Pulmonary artery endothelial cell (primary cell): Measurements from ENCODE around the gene BLOC1S1. TPM values are rescaled to one million over a fixed set of nuclear protein-coding genes. Genes with fewer than 3 reads are reported as not detected.

Experiments used
- DNase-seq: peaks from one replicate; pipeline ENCODE4 v3.0.0-alpha.2; 2011; ENCODE audit warnings: low read depth, low spot score
- total RNA-seq: library from RNA; depleted of rRNA; stranded (reverse); fragments of >200 nt; gene quantifications from 2 replicates; pipeline ENCODE4 v1.2.3, GENCODE V29; 2014

Gene BLOC1S1
- total RNA-seq, 1 donor from 2014 or later: 62.4 TPM

- DNase-seq: no peak
These were observed 7.1 kb upstream of the BLOC1S1 start for GRCh38 chr12:55708695-55709233.

GRCh38 chr12:55711786-55712553 is 3.9 kb upstream of the BLOC1S1 start:
- no peak for DNase-seq

GRCh38 chr12:55712700-55713415 is 3.0 kb upstream of the BLOC1S1 start:
- no peak for DNase-seq

- DNase-seq: no peak
These were observed 2.1 kb upstream of the BLOC1S1 start for GRCh38 chr12:55713721-55714120.

GRCh38 chr12:55715169-55715764 is 579 bp upstream of the BLOC1S1 start:
- no peak for DNase-seq

- no peak for DNase-seq
These were observed 724 bp downstream of the BLOC1S1 start for GRCh38 chr12:55716582-55716957.

- DNase-seq: no peak
These were observed 1.5 kb downstream of the BLOC1S1 start for GRCh38 chr12:55717011-55718007.

- no peak for DNase-seq
These were observed 2.2 kb downstream of the BLOC1S1 start for GRCh38 chr12:55718015-55718414.

GRCh38 chr12:55718624-55719275 is 2.9 kb downstream of the BLOC1S1 start:
- no peak for DNase-seq

GRCh38 chr12:55719371-55719770 is 3.5 kb downstream of the BLOC1S1 start:
- no peak for DNase-seq

- DNase-seq: no peak
These were observed 4.3 kb downstream of the BLOC1S1 start, which contains the start of gene RDH5 for GRCh38 chr12:55720071-55720564. Gene RDH5 (plus strand): TSS chr12:55720393. CDS start chr12:55721185, 792 bp downstream.

GRCh38 chr12:55720894-55721444 is 5.1 kb downstream of the BLOC1S1 start:
- DNase-seq: peak; percentile 79

GRCh38 chr12:55721601-55722213 is 5.9 kb downstream of the BLOC1S1 start:
- no peak for DNase-seq

GRCh38 chr12:55722948-55723347 is 7.1 kb downstream of the BLOC1S1 start:
- no peak for DNase-seq

GRCh38 chr12:55723516-55724225 is 7.8 kb downstream of the BLOC1S1 start:
- DNase-seq: no peak

- DNase-seq: no peak
These were observed 8.5 kb downstream of the BLOC1S1 start for GRCh38 chr12:55724226-55724939.

GRCh38 chr12:55724940-55725309 is 9.1 kb downstream of the BLOC1S1 start:
- no peak for DNase-seq

GRCh38 chr12:55725556-55725955 is 9.7 kb downstream of the BLOC1S1 start:
- no peak for DNase-seq
